NCI-H2081 treated with DMSO at 0.1 percent for 48 hours (cell line): ENCODE measurements around the gene MAP7.

Experiments
- DNase-seq: peaks from one replicate; lab custom pipeline; 2025; lab: John Stamatoyannopoulos, UW

MAP7 gene

DNA sequence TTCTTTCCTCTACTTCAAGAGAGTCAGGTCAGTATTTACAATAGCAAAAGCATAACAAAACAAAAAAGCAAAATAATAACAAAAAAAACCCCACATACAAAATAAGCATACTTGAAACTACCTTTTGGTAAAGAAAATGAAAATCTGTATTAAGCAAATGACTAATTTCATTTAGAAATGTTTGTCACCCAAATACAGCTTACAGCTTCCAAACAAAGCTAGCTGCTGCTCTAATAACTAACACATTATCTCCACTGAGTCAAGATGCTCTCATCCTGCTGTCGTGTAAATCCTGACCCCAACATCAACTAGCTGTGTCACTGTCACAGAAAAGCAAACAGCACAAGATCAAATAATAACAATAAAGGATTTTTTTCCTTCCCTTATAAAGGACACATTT lies 21.7 kb downstream of the MAP7 start:
- DNase-seq: no peak

DNA sequence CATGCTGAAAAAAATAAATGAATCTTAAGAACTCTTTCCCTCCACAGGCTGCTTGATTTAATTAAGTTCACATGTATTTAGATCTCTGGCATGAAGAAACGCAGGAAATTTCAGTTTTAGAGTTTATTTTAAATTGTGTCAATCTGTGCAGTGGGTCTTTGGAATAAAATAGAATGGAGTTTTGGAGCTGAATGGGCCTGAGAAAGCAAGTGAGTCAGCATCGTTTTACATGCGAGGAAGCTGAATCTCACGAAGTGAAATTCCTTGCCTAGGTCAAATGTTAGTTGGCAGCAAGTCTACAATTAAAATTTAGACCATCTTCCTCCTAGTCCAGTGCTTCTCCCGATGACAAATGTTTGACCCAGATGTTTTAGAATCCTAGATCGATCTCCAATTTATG lies 22.4 kb downstream of the MAP7 start:
- no peak for DNase-seq

DNA sequence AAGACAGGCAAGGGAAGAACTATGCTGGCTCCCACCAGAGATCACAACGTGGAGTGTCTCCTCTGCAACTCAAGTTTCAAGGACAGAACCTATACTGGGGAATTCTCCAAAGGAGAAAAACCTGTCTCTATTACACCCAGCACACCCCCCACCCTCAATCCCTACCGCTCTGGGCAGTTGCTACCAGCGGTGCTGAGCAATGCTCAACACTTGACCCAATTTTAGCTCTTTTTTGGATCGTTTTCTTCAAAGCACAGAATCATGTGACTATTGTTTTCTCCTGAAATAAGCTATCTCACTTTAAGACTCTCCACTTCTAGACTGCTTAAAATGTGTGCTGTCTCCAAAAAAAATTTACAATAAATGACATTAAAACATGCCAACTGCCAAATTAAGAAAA lies 23.3 kb downstream of the MAP7 start:
- no peak for DNase-seq

DNA sequence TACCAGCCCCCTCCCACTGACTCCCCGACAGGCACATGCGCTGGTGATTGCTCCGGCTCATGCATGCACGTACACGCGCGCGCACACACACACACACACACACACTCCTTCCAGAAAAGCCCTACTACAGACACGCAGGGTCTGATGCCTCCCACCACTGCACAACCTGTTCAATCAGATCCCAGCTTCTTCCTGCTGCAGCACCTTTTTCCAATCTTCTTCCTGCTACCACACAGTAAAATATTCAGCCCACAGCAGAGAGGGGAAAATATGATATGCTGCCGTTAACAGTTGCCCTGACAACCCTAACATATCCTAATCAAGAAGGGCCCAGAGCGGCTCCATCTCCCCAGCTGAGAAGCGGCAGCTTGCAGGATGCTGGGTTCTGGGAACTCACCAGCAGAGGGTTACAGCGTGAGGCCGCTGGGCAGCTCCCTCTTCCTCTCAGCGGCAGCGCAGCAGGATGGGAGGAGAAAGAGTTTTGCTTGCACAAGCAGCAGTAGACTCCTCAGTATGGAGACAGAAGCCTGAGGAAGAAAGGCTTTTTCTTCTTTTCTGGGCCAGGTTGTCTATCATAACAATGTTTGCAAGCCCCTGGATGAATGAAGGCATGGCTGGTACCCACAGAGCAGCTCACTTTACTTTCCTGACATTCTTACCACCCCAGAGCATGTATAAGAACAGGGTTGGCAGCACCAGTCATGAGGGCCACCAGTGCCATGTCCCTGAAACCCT lies 23.9 kb downstream of the MAP7 start:
- no peak for DNase-seq

DNA sequence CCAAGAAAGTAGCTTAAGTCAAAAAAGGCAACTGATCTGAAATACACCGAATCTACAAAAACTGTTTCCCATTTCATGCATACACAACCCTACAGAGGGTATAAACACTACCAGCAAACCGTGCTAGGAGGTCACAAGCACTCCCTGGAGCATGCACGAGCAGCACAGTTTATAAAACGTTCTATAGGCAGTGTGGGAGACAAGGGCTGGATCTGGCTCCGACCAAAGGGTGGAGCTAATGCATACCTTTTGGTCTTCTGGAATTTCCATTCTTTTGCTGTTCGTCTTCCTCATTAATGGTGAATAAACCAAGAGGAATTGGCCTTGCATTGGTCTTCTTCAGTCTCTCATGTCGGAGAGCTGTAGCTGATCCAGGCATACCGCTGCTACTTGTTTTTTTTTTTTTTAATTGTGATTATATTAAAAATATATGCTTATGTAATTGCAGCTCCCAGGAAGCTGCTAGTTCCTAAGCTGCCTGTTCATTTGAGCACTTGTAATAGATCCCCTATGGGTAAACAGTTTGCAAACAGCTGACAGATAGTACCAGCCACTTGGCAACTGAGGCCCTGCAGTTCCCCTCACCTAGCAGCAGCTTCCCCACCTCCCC lies 24.5 kb downstream of the MAP7 start:
- DNase-seq: no peak

DNA sequence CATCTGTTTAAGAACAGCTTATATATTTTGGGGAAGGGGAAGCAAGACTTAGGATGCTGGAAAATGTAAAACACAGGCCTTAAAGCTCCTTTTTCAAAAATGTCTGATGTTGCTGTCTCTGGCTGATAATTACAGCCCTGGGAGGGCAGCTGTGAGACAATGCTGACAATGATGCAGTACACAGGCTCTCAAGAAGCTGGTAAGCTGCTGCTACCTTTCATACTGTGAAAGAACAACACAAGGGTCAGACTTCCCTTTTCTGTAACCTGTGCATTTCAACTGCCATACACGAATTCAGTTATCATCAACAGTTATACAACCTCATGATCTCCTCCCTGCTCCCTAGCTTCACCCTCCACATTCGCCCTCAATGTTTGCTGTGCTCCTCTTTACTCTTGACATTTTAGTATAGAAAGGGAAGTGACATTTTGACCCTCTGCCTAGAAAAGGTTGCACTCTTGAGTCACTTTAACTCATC lies 25.2 kb downstream of the MAP7 start:
- no peak for DNase-seq

DNA sequence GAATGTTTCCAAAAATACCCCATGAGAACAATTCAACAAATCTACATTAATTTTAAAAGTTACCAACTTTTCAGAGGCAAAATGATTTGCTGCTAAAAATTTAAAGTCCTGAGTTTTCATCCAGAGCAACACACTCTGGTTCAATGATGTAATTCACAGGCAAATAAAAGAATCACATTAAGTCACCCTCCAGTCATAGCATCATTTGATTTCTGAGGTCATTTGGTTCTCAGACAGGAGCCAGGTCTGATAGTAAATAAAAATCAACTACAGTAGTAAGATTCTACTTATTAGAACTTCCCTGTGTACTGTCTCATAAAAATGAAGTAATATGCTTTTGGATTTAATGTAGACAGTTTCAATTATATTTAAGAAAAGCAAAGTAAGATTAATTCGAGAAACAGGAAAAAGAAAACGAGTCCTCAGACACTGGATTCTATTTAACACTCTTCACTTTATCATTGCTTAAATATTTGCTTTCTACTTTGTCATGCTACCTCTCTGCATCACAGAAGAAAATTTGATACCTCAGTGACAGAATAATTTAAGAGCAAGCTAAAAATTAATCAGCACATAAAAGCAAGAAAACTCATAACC lies 25.8 kb downstream of the MAP7 start:
- no peak for DNase-seq

DNA sequence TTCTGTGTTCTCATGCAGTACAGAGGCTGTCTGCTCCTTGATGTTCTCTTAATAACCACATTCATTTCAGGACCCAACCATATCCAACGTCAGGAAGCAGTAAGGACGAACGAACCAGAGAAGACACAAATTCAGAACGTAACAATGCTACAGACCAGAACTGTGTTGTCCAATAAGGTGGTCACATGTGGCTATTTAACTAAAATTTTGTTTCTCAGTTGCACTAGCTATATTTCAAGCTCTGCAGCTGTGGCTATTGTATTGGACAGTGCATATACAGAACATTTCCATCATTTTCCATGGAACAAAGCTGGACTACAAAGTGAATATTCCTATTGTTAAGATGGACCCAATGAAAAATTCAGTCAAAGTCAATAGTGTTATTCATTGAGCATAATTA lies 27.0 kb downstream of the MAP7 start:
- DNase-seq: no peak

DNA sequence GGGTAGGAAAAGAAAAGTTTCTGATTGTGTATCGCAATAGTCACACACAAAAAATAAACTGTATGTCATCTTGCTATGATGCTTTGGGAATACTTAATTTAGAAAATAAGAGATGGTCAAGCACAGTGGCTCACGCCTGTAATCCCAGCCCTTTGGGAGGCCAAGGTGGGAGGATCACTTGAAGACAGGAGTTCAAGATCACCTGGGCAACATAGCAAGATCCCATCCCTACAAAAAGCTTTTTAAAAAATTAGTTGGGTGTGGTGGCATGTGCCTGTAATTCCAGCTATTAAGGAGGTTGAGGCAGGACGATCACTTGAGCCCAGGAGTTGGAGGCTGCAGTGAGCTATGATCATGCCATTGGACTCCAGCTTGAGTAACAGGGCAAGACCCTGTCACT lies 27.6 kb downstream of the MAP7 start:
- no peak for DNase-seq

DNA sequence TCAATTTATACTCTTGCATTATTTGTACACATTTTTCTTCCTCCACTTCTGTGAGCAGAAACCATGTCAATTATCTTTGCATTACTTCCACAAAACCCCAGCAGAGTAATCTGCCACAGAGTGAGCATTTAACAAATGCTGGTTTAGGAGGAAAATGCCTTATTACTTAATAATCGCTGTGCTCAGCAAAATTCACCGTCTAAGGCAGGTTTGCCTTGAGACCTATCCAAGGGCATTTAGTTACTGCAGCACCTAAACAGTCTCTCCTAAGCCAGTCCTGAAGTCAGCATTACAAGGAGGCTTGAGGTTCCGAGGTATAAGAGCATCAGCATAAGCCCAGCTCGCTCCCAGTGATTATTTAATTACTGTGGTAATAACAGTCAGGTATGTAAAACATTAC lies 28.3 kb downstream of the MAP7 start:
- no peak for DNase-seq

DNA sequence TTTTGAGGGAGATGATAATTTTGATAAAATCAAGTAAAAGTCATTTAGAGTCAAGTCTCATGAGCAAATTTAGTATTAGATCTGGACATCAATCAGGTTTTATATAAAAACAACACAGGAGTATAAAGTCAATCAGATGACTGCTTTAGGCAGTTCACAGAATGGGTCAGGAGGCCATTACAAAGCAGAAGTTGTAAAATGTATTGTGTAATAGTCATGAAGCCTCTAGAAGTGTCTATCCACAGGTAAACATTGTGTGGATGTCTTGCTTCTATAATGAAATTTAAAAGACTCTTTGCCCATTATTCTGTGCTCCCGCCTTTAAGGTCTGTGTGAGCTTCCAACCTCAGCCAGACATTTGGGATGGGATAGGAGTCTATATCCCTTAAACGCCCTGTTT lies 28.8 kb downstream of the MAP7 start:
- no peak for DNase-seq

DNA sequence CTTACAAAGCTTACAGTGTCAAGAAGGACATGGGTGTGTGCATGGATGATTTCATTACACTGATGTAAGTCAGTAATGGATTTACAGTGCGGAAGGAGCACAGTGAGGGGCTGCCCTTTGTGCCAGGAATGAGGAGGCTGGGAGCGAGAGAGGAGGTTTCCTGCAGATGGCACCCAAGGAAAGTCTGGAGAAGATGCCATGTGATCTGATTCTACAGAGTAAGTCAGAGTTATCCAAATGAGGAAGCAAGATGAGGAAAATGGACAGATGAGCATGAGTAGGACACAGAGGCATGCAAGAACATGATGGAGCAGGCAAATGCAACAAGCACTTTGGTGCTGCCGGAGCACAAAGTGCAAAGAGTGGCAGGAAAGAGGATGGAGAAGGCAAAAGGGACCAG lies 29.7 kb downstream of the MAP7 start:
- DNase-seq: no peak

DNA sequence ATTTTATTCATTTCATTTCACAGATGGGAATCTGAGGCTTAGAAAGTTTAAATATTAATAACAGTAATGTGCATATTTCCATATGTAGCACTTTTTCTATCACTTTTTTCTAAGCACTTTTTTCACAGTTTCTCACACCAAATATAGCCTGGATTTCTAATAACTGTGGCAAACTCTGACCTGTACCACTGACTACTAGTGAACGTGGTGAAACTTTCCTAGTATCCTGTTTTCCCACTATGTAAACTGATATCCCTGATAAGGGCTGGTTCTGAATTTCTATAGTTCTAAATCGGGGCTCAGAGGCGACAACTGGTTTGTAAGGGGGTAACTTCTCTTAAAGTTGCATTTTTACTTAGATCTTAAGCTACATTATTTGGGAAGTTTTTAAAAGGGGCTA lies 32.6 kb downstream of the MAP7 start:
- no peak for DNase-seq

DNA sequence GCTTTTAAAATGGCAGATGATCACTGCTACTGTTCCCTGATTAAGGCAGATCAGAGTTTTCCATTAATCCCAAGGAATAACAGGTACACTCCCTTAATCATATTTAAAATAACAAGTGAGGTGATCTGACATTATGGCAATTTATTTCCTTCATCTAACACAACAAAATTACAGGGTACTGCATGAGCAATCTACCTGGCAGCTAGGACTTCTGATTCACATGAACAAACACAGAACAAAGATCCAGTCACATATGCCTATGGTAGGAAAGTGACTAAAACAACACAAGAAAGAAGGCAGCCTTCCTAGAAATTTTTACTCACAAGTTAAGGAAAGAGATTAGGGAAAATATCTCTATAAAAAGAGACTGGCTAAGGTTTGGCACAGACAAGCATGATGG lies 33.2 kb downstream of the MAP7 start:
- DNase-seq: no peak

DNA sequence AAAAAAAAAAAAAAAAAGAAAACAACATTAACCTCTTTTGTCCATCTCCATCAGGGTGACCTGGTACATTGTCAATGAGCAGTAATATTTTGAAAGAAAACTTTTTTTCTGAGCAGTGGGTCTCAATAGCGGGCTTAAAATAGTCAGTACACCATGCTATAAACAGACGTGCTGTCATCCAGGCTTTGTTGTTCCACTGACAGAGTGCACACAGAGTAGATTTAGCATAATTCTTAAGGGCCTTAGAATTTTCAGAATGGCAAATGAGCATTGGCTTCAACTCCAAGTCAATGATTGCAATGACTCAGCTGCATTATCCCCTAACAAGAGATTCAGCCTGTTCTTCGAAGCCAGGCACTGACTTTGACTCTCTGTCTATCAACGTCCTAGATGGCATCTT lies 35.6 kb downstream of the MAP7 start:
- DNase-seq: no peak

DNA sequence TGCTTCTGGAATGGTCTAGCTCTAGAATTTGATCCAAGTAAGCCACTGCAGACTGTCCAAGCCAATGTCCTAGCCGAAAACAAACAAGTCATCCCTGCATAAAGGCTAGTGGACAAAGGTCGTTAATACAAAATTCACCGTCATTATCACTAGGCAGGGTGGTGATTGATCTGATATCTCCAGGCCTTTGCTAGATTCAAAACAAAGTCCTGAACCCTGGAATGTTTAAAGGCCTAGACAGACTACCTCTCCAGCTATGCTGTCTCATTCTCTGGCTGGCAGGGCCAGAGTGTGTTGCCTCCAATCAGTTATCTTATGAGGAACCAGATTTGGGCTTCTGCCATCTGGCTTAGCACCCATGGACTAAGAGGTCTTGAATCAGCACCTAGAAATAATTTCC lies 38.3 kb downstream of the MAP7 start:
- DNase-seq: no peak

DNA sequence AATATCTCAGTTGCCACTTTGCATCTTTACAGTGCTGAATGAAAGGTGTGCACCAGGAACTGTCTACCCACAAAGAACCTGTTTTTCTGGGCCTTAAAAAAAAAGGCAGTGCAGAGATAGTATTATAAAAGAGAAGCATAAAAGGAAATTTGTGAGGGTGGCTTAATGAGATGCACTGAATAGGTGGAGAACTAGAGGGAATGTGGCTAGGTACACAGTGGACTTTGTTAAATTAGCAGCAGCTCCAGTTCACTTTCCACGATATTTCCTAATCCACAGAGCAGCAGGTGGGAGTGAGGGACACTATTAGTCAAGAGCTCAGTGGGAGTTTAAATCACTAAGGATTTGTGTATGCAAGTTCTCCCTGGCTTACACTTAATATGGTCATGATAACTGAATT lies 38.8 kb downstream of the MAP7 start:
- no peak for DNase-seq

DNA sequence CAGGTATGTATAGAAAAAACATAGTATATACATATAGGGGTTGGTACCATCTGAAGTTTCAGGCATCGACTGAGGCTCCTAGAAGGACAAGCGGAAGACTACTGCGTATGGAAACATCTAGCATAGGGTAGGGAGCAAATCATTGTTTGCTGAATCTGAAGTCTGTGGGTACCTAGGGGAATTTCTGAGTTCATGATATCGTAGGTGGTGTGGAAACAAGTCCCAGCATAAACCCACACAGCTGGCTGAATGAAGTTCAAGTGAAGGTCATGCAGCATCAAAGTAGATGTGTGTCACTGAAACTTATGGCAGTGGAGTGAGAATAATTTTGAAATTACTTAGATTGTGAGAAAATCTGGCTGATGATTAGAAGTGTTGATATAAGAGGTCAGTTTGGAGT lies 39.4 kb downstream of the MAP7 start:
- DNase-seq: no peak

DNA sequence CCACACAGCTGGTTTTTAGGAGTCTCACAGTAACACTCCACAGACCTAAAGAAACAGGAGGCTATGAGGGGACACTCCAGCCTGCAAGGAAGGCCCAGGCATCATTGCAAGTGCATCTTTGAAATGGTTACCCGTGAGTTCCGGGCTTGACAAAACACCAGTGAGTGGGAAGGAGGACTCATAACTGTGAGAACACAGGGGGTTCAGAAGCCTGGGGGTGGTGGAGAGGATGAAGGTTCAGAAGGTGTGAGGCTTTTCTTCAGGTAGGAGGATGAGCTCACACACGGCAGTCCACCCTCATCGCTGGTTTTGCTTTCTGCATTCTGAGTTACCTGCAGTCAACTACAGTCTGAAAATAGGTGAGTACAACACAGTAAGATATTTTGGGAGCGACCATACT lies 39.9 kb downstream of the MAP7 start:
- DNase-seq: no peak

DNA sequence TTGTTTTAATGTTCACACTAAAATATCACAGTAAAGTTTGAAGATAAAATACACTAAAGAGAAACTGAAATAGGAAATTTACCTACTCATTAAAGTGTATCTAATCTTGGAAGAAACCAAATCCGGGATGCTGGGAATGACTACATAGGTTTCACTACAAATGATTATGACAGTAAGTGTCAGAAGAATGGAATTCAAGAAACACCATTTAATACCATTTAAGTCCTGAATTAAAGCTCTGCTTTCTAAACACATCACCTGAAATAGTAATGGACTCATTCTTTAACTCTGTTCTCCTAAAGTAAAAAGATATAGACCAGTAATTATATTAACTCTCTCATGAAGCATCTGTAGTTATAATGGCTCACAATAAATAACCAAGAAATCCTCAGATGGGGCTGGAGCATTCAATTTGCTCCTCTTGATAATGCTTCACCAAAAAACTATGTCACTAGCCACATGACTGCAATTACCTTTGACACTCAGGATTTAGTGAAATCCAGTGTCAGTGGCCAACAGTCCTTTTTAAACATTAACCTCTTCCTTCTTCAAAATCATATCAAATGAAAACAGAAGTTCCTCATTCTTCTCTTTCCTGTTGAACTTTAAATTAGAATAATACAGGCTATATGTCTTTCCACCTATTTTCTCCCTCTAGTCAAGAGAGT lies 41.4 kb downstream of the MAP7 start:
- no peak for DNase-seq

DNA sequence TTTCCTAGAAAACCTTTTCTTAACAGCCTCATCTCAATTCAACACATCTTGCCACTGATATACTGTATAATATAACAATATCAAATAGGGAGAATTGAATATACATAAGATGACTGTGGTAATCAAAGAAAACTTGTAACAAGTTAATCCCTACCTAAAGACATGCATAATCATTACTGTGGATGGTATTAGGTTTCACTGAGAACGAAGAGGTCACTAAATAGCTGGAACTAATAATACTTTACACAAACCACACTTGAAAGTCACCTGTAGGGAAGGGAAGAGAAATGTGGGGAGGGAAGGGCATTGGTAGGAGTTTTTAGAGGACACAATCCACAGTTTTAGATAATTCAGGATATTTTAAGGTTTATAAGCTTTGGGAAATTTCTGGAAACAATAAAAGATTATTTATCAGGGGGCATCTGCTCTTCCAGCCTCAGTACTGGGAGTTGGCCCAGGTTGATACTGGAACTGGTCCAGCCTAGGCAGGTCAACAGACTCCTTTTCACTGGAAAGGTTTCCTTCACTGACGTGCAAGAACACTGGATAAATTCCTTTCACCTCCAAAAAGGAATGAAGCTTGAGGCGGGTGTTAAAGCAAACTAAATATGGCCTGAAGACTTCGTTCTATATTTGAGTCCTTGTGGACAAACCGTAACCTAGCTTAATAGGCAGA lies 44.0 kb downstream of the MAP7 start:
- no peak for DNase-seq

DNA sequence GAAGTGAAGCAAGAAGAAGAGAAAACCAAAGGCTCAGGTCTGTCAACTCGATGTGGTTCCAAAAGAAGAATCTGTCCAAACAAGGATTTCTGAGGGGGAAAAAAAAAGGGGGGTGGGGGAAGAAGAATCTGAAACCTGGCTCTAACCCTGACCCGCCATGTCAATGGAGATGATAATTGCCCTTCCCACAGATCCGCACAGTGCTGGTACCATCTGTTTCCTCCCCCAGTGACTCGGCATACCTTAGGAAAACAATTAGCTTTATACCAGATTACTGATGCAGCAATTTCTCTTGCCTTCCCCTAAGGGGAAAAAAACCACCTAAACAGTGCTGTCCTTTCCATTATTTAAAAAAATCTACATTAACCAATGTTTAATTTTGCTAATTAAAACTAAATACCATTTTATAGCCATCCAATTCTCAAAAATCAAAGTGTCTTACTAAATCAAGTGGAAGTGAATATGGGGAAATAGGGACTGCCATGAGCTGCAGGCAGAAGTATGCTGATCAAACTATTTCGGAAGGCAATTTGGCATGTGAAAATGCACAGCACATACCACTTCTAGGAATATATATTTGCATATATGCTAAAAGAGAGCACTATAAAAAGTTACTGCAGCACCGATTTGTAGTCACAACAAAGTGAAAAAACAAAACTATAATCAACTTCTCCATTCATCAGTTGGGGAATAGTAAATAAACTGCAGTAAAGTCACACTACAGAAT lies 46.8 kb downstream of the MAP7 start:
- no peak for DNase-seq
